Activated T-helper 1 cell treated with Interleukin-2 at 50 U/mL for 16 hours (primary cell): ENCODE measurements around the gene APPBP2.
"Not testable (repeated sequence)": the region's sequence is repeated elsewhere in the genome, so short reads cannot be mapped to it uniquely, and the experiment has no call there.

ENCODE experiments used
- DNase-seq: peaks from one replicate; pipeline ENCODE4 v3.0.0-alpha.2; 2020; ENCODE audit warnings: low read depth

Gene APPBP2

DNA sequence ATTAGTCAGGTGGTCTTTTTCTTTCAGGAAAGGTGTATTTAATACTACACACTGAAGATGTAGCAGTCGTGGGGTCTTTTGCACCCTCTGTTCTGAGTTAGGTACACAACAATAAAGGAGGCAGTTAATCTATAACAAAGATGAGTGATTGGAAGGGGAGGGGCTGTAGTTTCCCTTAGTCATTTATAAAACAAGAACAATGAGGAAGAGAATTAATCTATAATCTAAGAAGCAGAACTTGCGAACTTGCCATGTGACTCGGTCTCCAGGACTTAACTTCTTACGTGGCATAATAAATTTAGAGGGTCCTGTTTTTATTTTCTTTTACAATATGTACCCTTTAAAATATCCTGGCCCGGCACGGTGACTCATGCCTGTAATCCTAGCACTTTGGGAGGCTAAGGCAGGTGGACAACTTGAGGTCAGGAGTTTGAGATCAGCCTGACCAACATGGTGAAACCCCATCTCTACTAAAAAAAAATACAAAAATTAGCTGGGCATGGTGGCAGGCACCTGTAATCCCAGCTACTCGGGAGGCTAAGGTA lies 8.6 kb upstream of the APPBP2 start:
- no peak for DNase-seq

DNA sequence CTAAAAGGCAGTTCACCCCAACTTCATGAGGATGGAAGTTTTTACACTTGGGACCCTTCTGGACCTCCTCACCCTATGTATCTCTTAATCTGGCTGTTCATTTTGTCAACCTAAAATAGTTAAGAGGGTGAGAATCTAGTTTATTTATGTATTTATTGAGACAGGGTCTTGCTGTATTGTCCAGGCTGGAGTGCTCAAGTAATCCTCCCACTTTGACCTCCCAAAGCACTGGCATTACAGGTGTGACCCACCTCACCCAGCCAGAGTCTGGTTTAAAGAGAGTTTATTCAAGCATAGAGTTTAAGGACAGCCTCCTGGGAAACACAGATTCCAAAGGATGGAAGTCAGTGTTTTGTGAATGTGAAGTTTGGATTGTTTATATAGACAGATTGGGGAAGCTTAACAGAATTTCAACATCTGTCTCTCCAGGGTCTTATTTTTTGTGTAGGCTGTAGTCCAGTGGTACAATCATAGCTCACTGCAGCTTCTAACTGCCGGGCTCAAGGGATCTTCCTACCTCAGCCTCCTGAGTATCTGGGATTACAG lies 8.0 kb upstream of the APPBP2 start:
- no peak for DNase-seq

DNA sequence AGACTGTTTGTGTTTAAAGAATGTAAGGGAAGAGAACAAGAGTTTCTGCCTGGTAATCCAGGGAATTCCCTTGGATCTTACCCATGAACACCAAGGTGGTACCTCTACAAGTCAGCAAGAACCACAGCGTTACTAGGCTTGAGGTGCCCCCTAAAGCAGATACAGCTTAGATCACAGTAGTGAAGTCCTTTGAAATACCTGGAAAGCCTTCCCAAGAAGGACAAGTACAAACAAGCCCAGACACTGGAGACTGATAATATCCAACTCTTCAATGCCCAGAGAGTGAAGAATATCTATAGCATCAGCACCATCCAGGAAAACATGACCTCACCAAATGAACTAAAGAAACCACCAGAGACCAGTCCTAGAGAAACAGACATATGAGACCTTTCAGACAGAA lies 3.8 kb upstream of the APPBP2 start:
- no peak for DNase-seq

DNA sequence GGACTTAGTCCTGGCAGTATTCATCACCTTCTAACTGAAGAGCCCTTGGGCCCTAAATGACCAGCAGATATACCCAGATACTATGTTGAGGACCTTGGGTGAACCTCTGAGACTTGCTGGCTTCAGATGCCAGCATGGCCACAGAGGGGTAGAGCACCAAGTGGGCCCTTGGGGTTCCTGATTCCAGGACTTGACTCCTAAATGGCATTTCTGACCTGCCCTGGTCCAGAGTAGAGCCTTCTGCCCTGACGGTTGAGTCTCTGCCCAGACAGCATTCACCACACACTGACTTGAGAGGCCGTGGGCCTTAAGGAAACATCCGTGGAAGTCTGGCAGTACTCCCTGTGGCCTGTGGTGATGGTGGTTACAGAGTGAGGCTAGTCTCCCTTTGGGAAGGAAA lies 2.8 kb upstream of the APPBP2 start:
- DNase-seq = no peak

DNA sequence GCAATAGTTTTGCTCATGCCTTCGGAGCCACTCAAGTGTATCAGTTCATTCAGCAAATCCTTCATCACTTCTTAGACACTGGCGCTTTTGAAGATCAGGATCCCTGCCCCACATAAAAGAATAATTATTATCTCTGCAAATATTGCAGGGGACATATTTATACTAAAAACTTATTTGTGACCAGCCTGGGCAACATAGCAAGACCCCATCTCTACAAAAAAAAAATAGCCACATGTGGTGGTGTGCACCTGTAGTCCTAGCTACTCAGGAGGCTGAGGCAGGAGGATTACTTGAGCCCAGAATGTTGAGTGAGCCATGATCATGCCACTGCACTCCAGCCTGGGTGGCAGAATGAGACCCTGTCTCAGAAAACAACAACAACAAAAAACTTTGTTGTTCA lies 1.7 kb upstream of the APPBP2 start:
- DNase-seq = no peak

DNA sequence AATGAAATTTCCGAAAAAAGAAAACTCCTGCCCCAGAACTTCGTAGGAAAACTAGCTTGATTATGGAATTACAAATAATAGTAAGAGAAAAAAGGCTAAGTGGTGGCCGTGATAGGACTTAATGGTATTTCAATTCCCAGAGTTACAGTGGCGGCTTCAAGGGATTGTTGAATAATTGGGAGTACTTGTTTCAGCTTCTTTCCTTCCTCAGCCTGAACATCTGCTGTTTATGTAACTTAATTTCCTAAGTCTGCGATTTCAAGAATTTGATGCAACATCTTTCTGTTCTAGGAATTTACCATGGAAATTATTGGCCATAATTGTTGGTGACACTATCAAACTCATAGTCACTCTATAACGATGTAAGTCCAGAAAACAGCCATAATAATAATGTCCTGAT lies 684 bp upstream of the APPBP2 start:
- DNase-seq = no peak

DNA sequence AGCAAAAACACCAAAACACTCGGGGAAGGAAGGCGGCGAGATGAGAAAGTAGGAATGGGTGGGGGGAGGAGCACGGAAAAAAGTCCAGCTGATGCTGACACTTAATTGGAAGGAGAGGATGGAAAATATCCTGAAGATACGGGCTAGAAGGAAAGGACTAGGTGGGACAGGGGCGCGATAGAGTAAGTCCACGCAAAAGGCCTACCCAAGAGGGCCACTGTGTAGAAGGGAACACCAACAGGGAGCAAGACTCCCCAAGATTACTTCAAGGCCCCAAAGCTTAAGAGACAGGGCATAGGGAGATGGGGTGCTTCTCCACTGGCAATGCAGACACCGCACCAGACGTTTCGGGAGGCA lies 736 bp downstream of the APPBP2 start:
- DNase-seq = no peak

DNA sequence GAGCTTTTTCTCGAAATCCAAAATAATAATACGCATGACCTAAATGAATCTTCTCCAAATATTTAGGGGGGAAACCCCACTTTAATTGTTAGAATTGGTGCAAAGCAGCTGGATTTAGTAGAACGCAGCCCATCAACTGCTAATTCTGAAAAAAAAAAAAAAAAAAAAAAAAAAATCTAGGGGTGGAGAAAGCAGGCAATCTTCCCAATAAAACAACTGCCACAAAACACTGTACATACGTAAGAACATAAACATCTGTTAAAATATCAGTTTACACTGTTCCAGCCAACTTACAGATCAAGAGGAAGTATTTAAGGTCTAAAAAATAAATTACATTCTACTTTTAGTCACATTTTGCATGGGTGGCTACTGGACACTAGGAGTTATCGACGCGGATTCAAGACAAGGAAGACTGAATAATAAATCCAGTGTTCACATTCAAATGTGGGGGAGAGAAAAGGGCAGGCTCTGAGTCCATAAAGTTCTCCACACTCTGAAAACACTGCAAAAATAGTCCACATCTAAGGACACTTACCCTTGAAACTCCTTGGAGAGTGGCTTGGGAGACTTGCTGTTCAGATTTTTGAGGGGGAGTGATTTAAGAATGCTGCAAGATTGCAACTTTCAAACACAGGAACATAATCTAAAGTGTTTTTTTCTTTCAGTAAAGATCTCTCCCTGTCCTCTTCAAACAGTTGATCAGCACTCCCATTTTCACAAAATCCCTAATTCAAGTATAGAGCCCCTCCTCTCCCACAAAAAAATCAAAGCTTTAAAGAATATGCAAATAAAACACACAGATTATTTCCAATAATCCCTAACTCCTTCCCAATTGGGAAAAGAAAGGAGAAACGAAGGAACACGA lies 1.3 kb downstream of the APPBP2 start:
- no peak for DNase-seq

DNA sequence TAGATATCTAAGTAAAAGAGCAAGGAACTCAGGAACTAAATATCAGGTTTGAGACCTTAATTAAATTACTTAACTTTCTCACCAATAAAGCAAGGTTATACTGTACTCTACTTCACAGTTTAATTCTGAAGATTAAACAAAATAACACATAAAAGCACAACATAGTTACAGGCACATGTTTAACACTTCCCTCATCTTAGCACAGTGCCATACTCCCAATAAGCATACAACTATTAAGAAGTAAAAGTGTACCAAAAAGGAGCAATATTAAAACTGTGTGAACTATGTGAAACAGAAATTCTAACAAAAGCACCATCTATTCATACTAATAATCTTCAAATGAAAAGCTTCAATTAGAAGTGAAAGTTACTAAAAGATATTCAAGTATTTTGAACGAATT lies 2.2 kb downstream of the APPBP2 start:
- no peak for DNase-seq

DNA sequence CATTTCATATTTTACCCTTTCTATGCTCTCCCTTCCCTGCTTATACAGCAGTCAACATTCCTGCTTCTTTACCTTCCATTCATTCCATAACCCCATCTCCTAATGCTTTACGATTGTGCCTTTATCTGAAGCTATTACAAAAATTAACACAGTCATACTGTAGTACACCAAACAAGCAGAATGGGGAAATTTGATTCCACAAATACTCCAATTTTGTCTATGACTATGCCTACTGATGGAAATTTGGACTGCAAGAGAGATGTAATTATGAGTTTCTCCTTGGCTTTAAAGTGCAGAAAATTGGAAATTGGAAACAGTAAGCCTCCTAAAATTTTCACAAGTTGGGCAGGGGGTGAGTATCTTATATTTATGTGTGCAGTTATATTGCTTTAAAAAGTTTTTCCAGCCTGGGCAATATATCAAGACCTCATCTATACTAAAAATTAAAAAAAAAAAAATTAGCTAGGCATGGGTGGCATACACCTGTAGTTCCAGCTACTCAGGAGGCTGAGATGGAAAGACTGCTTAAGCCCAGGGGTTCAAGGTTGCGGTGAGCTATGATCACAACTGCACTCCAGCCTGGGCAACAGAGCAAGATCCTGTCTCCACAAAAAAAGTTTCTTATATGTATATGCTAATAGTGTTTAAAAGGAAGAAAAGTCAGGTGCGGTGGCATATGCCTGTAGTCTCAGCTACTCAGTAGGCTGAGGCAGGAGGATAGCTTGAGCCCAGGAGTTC lies 3.0 kb downstream of the APPBP2 start:
- DNase-seq = no peak

DNA sequence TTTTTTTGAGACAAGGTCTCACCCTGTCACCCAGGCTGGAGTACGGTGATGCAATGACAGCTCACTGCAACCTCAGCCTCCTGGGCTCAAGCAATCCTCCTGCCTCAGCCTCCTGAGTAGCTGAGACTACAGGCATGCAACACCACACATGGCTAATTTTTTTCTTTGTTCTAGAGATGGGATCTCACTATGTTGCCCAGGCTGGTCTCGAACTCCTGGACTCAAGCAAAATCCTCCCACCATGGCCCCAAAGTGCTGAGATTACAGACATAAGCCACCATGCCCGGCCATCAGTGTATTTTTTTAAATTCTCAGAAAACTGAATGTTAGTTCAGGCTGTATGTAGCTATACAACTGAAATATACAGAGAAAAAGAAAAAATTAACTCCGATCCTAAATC lies 6.2 kb downstream of the APPBP2 start:
- DNase-seq = no peak

DNA sequence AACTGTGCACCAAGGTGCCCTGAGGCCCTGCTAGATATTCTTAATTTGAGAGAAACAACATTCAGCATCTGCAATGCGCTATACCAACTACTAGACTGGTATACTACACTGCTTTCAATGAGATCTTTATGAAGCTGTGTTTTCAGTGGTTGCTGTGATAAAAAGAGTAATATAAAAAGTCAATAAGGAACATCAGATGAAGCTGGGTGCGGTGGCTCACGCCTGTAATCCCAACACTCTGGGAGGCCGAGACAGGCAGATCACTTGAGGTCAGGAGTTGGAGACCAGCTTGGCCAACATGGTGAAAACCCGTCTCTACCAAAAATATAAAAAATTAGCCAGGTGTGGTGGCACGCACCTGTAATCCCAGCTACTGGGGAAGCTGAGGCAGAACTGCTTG lies 10.4 kb downstream of the APPBP2 start:
- DNase-seq = not testable (repeated sequence)

DNA sequence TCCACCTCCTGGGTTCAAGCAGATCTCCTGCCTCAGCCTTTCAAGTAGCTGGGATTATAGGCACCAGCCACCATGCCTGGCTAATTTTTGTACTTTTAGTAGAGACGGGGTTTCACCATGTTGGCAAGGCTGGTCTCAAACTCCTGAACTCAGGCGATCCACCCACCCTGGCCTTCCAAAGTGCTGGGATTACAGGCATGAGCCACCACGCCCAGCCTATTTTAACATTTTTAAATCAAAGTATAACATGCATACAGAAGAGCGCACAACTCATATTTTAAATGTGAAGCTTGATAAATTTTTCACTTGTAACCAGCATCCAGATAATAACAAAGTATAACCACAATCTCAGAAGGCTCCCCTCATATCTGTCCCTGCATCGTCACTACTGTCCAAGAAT lies 10.8 kb downstream of the APPBP2 start:
- not testable (repeated sequence) for DNase-seq

DNA sequence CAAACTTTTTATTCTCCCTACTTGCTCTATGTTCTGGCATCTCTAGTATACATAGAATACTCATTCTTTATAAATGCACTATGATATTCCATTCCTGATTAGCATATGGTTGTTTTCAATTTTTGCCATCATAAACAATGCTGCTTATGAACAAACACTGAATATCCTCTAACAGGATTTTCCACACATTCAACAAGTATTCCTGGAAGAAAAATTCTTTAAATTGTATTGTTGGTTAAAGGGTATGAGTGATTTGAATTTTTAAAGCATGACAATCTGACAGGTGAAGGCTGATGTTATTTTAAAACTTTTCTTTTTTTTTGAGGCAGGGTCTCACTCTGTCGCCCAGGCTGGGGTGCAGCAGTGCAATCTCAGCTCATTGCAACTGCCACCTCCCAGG lies 11.5 kb downstream of the APPBP2 start:
- DNase-seq = no peak

DNA sequence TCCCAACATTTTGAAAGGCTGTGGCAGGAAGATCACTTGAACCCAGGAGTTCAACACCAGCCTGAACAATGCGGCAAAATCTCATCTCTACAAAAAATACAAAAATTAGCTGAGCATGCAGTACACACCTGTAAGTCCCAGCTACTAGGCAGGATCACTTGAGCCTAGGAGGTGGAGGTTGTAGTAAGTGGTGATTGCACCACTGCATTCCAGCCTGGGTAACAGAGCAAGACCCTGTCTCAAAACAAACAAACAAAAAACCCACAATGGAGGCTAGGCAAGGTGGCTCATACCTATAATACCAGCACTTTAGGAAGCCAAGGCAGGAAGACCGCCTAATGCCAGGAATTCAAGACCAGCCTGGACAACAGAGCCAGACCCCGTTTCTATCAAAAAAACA lies 12.0 kb downstream of the APPBP2 start:
- no peak for DNase-seq

DNA sequence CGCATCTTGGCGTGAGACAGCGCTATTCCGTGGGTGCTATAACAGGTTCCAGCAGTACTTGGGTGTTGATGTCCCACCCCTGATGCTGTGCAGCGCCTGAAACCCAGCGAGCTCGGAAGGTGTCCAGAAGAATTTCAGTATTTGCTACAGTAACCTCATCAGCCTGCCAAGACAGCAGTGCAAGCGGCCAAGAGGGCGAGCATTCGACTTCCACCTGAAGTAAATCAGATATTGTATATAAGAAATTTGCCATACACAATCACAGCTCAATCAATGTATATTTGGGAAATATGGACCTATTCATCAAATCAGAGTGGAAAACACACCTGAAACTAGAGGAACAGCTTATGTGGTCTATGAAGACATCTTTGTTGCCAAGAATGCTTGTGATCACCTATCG lies 13.0 kb downstream of the APPBP2 start:
- DNase-seq = no peak

DNA sequence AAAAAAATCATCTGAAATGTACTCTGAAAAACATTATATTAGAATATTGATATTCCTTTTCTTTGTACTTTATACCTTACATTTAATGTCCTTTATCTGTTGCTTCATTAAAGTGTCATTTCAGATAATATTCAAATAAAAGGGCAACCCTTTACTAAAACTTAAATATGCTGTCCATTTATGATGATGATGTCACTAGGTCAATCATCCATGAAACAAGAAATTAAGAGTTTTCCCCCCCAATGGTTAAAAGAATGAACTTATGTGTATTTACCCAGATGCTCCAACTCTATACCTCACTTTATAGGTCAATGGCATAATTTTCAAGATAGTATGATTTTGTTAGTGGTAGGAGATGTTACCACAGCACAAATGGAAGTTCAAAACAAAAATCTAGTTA lies 15.3 kb downstream of the APPBP2 start:
- DNase-seq = no peak

DNA sequence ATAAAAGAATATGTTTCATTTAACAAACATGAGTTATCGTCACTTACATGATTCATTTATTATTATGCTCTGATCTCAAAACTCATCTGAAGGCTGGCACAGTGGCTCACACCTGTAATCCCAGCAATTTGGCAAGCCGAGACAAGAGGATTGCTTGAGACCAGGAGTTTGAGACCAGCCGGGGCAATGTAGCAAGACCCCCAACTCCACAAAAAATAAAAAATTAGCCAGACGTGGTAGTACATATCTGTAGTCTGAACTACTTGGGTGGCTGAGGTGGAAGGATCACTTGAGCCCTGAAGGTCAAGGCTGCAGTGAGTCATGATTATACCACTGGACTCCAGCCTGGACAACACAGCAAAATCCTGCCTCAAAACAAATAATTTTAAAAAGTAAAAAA lies 16.0 kb downstream of the APPBP2 start:
- no peak for DNase-seq

DNA sequence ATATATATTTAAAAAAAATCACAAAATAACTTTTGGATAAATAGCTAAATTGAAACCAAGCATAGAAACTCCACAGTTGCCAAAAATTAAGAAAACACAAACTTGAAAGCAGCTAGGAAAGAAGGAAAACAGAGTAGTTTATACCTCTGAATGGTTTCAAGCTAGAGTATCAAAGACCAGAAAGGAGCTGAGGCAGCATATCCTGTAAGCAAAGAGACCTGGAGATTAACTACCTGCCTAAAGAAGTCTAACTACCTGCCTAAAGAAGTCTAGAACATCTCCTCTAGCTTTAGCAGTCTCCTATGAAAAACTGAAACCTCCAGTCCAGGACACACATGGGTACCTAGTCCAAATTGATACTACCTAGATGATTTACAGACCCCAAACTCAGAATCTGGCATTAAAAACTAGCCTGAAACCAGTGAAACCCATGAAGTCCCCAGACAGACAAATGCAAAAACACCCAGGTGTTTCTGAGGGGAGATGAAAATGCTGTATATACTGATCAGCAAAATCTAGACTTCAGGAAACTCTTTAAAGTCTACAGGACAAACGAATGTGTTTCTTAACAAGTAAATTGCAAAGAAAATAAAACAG lies 17.6 kb downstream of the APPBP2 start:
- DNase-seq = no peak

DNA sequence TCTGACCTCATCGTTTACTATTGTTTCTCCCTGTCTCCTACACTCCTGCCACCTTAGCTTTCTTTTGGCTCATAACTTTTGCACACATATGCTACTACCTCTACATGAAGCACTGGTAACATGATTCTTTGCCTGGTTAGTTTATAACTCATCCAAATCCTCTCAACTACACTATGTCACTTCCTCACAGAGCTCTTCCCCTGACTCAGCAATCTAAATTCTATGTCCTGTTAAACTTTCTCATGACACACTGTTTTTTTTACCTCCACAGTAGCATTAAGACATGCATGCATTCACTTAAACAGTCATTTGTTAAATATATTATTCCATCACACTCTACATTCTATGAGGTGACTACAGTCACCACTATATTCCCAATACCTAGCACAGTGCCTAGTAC lies 19.7 kb downstream of the APPBP2 start:
- DNase-seq = no peak

DNA sequence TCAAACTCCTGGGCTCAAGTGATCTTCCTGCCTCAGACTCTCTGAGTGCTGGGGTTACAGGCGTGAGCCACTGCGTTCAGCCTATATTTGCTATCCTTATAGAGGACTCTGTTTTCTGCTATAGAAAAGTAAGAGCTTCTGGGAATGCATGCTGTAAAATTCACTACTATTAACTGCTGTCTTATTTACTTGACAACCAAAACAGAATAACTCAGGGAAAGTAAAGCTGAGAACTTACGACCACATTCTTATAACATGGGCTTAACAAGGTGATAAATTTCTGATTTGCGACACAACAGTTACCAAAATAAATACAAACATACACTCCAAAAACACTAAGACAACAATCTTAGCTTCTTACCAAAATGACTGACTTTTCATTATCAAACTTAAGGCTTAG lies 23.9 kb downstream of the APPBP2 start:
- DNase-seq = no peak

DNA sequence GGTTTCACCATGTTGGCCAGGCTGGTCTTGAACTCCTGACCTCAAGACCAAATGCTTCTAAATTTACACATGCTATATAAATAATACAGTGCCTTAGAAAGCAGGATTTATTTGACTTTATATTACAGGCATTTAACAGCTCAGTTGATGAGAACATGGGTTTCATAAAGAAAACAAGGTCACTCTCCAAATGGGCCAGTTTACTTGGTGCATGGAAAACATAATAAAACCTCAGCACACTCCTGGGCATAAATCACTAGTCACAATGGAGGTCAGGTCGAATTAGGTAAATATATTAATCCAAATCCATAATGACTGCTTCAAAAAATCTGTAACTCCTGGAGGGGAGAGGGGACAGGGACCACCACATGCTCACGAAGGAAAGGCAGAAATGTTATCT lies 24.5 kb downstream of the APPBP2 start:
- DNase-seq = no peak

DNA sequence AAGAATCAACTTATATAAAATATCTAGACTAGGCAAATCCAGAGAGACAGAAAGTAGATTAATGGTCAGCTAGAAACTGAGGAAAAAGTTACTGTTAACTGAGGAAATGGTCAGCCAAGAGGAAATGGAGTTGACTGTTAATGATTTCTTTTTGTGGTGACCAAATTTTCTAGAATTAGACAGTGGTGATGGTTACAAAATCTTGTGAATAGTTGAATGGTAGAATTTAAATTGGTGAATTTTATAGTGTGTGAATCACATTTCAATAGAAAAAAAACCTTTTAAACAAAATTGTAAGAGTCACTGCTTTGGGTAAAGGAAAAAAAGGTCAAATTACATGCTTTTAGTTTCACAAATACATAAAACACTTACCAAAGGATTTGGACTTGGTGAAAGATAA lies 30.0 kb downstream of the APPBP2 start:
- DNase-seq = no peak
